BJ (cell line): ENCODE data around the gene NFATC1. TPM values are rescaled to one million over a fixed set of nuclear protein-coding genes. Genes with fewer than 3 reads are reported as not detected.

Experiments used
- CTCF ChIA-PET: fragments of 350-600 bp; formaldehyde crosslinking; extraction: SDS; loops from one replicate; lab custom pipeline; 2021; ENCODE audit warnings: antibody characterized with exemption, inconsistent platforms; lab: Yijun Ruan, JAX
- POLR2A ChIA-PET: fragments of 300-600 bp; sonication (Branson Sonifier 250); formaldehyde crosslinking; extraction: SDS; loops from one replicate; lab custom pipeline; 2021; ENCODE audit warnings: antibody characterized with exemption; lab: Charles Lee
- DNase-seq: peaks from one replicate; pipeline ENCODE4 v3.0.0-alpha.2; 2011; ENCODE audit warnings: low read depth
- H3K27me3 ChIP-seq: 2 replicates; pipeline ENCODE4 v1.6.0; 2011; ENCODE audit warnings: low read length; ENCODE audit not compliant: control insufficient read depth, insufficient read depth
- H3K36me3 ChIP-seq: 2 replicates; pipeline ENCODE4 v1.5.1; 2011; ENCODE audit warnings: low read length; ENCODE audit not compliant: control insufficient read depth, insufficient read depth
- H3K4me3 ChIP-seq: 2 replicates; pipeline ENCODE4 v1.5.1; 2011; ENCODE audit warnings: low read depth, mild to moderate bottlenecking, control low read depth, low read length
- polyA plus RNA-seq: library from polyadenylated mRNA; depleted of rRNA; stranded (reverse); fragments of >200 nt; gene quantifications from 2 replicates; pipeline ENCODE4 v1.2.3, GENCODE V29; 2011
- TF ChIP-seq, protein P1 (sequence below): IDR thresholded peaks from 2 replicates; pipeline ENCODE4 v1.5.1; 2011; ENCODE audit warnings: low read depth, mild to moderate bottlenecking, control low read depth, inconsistent platforms, low read length, moderate library complexity; ENCODE audit not compliant: insufficient read depth

The NFATC1 gene
- polyA plus RNA-seq, 1 experiment, result 1.2 TPM

GRCh38 chr18:79396431-79397246 is 909 bp downstream of the NFATC1 start:
- TF ChIP-seq, protein P1, sequence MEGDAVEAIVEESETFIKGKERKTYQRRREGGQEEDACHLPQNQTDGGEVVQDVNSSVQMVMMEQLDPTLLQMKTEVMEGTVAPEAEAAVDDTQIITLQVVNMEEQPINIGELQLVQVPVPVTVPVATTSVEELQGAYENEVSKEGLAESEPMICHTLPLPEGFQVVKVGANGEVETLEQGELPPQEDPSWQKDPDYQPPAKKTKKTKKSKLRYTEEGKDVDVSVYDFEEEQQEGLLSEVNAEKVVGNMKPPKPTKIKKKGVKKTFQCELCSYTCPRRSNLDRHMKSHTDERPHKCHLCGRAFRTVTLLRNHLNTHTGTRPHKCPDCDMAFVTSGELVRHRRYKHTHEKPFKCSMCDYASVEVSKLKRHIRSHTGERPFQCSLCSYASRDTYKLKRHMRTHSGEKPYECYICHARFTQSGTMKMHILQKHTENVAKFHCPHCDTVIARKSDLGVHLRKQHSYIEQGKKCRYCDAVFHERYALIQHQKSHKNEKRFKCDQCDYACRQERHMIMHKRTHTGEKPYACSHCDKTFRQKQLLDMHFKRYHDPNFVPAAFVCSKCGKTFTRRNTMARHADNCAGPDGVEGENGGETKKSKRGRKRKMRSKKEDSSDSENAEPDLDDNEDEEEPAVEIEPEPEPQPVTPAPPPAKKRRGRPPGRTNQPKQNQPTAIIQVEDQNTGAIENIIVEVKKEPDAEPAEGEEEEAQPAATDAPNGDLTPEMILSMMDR, result 0 out of 2 replicates have a peak, but pooled peaks have one; percentile 2
- Histone ChIP-seq H3K36me3 (no peaks in the 10 kb centered on the region), H3K4me3 (peak overlapping the region; percentile 35), H3K27me3 (peaks cover 5% of the 10 kb centered on the region)
- CTCF ChIA-PET, result interaction anchor here (0.7 to 1.8 kb wide), 7 partner anchors 10 to 248 kb away, joined by 3 to 7 read pairs (median 3); no protein-coding TSS in a partner anchor
- POLR2A ChIA-PET, result no interaction called here
- DNase-seq, result no peak

- Histone ChIP-seq H3K27me3 (peaks cover 3% of the 10 kb centered on the region), H3K36me3 (no peaks in the 10 kb centered on the region), H3K4me3 (no peak overlapping the region)
- ChIA-PET POLR2A (no interaction called here), CTCF (interaction anchor here (0.8 to 1.8 kb wide), 6 partner anchors 9 to 246 kb away, joined by 3 to 7 read pairs (median 3); no protein-coding TSS in a partner anchor)
- TF ChIP-seq, protein P1, result no peak
- no peak for DNase-seq
Measured at GRCh38 chr18:79397247-79397829, 1.6 kb downstream of the NFATC1 start.

DNA sequence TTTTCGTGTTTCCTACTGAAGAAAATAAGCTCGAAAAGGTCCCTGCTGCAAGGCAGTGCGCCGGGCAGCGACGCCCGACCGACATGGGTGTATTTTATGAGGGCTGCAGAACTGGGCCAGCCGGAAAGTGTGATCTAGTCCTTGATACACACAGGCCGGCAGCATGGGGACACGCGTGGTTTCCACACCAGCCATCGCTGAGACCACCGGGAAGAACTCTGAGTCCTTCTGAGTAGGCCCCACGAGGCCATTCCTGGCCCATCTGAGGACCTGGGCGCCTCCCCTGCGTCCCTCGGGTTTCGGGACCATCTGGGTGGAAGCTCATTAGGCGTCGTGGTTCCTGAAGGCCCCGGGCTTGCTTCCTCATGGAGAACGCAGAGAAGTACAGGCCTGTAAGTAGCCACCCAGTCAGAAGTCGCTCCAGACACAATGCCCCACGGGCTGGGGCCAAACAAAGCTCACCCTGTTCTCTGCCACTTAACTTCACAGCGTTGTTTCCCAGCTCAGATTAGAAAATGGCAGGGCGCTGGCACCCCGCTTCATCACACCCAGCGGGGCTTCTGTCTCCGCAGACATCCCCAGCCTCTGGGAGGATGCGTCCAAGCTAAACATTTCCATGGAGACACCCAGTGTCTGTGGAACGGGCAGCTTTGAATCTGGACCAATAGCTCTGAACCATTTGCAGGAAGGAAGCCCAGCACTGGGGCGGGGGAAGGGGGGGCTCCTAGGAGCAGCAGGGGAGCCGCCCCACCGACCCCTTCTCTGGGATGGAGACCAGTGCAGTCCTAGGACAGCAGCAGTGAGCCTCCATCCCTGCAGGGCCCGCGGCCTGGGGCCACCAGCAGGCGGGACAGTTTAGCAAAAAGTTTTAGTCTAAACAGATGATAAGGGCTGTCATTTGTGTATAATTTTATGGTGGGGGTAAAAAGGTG is 2.4 kb downstream of the NFATC1 start:
- ChIA-PET POLR2A (no interaction called here), CTCF (interaction anchor here (1.0 to 1.8 kb wide), 5 partner anchors 87 to 245 kb away, joined by 3 to 7 read pairs (median 3); no protein-coding TSS in a partner anchor)
- Histone ChIP-seq H3K36me3 (no peaks in the 10 kb centered on the region), H3K27me3 (no peaks in the 10 kb centered on the region), H3K4me3 (no peak overlapping the region)
- TF ChIP-seq, protein P1, result no peak
- DNase-seq, result no peak

GRCh38 chr18:79399275-79400081 is 3.7 kb downstream of the NFATC1 start:
- ChIA-PET CTCF (no interaction called here), POLR2A (no interaction called here)
- TF ChIP-seq, protein P1, result no peak
- Histone ChIP-seq H3K27me3 (no peaks in the 10 kb centered on the region), H3K36me3 (no peaks in the 10 kb centered on the region), H3K4me3 (peak overlapping the region; percentile 57)
- DNase-seq, result no peak
